HepG2 (cell line): ENCODE data around the gene CCDC17. TPM values are rescaled to one million over a fixed set of nuclear protein-coding genes. Genes with fewer than 3 reads are reported as not detected.

Experiments used
- ATAC-seq: fragments of 200-7000 bp; cut with Tn5 transposase; 3 replicates; pipeline ENCODE4 v1.9.1; 2020; ENCODE audit warnings: mild to moderate bottlenecking, moderate library complexity
- BruUV-seq: library from RNA; stranded (reverse); fragments of 400-500 nt; replicated peaks from 2 replicates; lab custom pipeline; 2021; lab: Mats Ljungman, UMichigan
- CTCF ChIA-PET: fragments of 300-600 bp; formaldehyde crosslinking; extraction: SDS; loops from one replicate; lab custom pipeline; 2021; ENCODE audit warnings: low total read pairs, inconsistent platforms, low intra/inter-chr PET ratio; lab: Yijun Ruan, JAX
- POLR2A ChIA-PET: fragments of 350-600 bp; sonication (Branson Sonifier 250); formaldehyde crosslinking; loops from one replicate; lab custom pipeline; 2020; ENCODE audit warnings: antibody characterized with exemption, inconsistent platforms; lab: Yijun Ruan, JAX
- DNase-seq: peaks from one replicate; pipeline ENCODE4 v3.0.0-alpha.2; 2015; ENCODE audit warnings: low spot score
- FAIRE-seq: peaks from 3 replicates; lab custom pipeline; 2011; peaks lifted over from hg19 to GRCh38; lab: Jason Lieb, UNC
- H2AFZ ChIP-seq: one replicate; pipeline ENCODE4 v1.6.1; 2011; ENCODE audit warnings: low read length, inconsistent platforms
- H3K27ac ChIP-seq: fragments of 300-600 bp; 3 replicates; pipeline ENCODE4 v1.8.0; 2011; ENCODE audit warnings: mixed run types, mild to moderate bottlenecking, mixed read lengths, low read length, inconsistent platforms; ENCODE audit not compliant: insufficient read depth; ENCODE audit errors: extremely low read length
- H3K27me3 ChIP-seq, 2 experiments: fragments of 200-600 bp in 1 of 2; 2 replicates in 1 of 2; 3 replicates in 1 of 2; pipeline versions ENCODE4 v1.6.0 to v1.8.0; 2011; ENCODE audit warnings: low read length in 2 of 2, mild to moderate bottlenecking in 2 of 2, moderate library complexity in 2 of 2, inconsistent platforms in 1 of 2; ENCODE audit not compliant: insufficient read depth in 2 of 2, control insufficient read depth in 1 of 2
- H3K36me3 ChIP-seq, 2 experiments: fragments of 200-600 bp in 1 of 2; replicated peaks in 1 of 2; 2 replicates in 1 of 2; 3 replicates in 1 of 2; pipeline versions ENCODE4 v1.5.1 to v1.8.0; 2011; ENCODE audit warnings: low read length in 2 of 2, inconsistent platforms in 1 of 2; ENCODE audit not compliant: insufficient read depth in 2 of 2, control insufficient read depth in 1 of 2
- H3K4me1 ChIP-seq: 2 replicates; pipeline ENCODE4 v1.5.1; 2012; ENCODE audit warnings: low read length, inconsistent platforms; ENCODE audit not compliant: insufficient read depth
- H3K4me2 ChIP-seq: 2 replicates; pipeline ENCODE4 v1.6.0; 2011; ENCODE audit warnings: low read depth, low read length, inconsistent platforms
- H3K4me3 ChIP-seq, 3 experiments: fragments of 200-600 bp in 1 of 3; sonication (generic), shearing (Covaris generic) in 1 of 3; replicated peaks in 1 of 3; 2 replicates each; pipeline ENCODE4 v1.5.1; 2011 to 2016; ENCODE audit warnings: low read length in 3 of 3, inconsistent platforms in 2 of 3, low read depth in 2 of 3, mild to moderate bottlenecking in 2 of 3, control low read depth in 1 of 3, mixed read lengths in 1 of 3; ENCODE audit not compliant: insufficient read depth in 1 of 3
- H3K79me2 ChIP-seq: one replicate; pipeline ENCODE4 v1.6.1; 2011; ENCODE audit warnings: low read length, inconsistent platforms; ENCODE audit not compliant: insufficient read depth
- H3K9ac ChIP-seq: 2 replicates; pipeline ENCODE4 v1.6.0; 2011; ENCODE audit warnings: mild to moderate bottlenecking, low read depth, low read length, inconsistent platforms; ENCODE audit not compliant: insufficient read depth
- H3K9me3 ChIP-seq: 2 replicates; pipeline ENCODE4 v1.5.1; 2012; ENCODE audit warnings: mild to moderate bottlenecking, low read length
- H4K20me1 ChIP-seq: 2 replicates; pipeline ENCODE4 v1.6.0; 2011; ENCODE audit warnings: inconsistent platforms, mild to moderate bottlenecking, low read length, moderate library complexity; ENCODE audit not compliant: insufficient read depth
- GABPA ChIP-seq, 2 experiments: IDR thresholded peaks; 2 replicates each; pipeline ENCODE4 v1.6.1; 2011 to 2016; ENCODE audit warnings: low read depth in 2 of 2, low read length in 1 of 2, missing biosample characterization in 1 of 2, missing genetic modification characterization in 1 of 2
- HMG20B ChIP-seq: conservative IDR thresholded peaks from 2 replicates; pipeline ENCODE4 v1.6.1; 2016; ENCODE audit warnings: missing genetic modification reagents, missing compliant biosample characterization
- KLF11 ChIP-seq: IDR thresholded peaks from 2 replicates; pipeline ENCODE4 v1.6.1; 2016; ENCODE audit warnings: missing compliant biosample characterization
- KLF13 ChIP-seq: sonication (generic); formaldehyde crosslinking; IDR thresholded peaks from 2 replicates; pipeline ENCODE4 v1.4.0; 2020; ENCODE audit warnings: mild to moderate bottlenecking, missing genetic modification reagents
- PPARG ChIP-seq: conservative IDR thresholded peaks from 2 replicates; pipeline ENCODE4 v1.6.1; 2016; ENCODE audit warnings: missing biosample characterization, missing genetic modification reagents
- SALL2 ChIP-seq: sonication (generic); formaldehyde crosslinking; IDR thresholded peaks from 2 replicates; pipeline ENCODE4 v1.8.1; 2023; ENCODE audit warnings: mild to moderate bottlenecking, missing genetic modification reagents, inconsistent platforms
- YEATS2 ChIP-seq: sonication (generic); formaldehyde crosslinking; IDR thresholded peaks from 2 replicates; pipeline ENCODE4 v1.4.0; 2020; ENCODE audit warnings: missing genetic modification reagents, borderline replicate concordance
- ZBTB26 ChIP-seq: IDR thresholded peaks from 2 replicates; pipeline ENCODE4 v1.6.1; 2016; ENCODE audit warnings: missing compliant biosample characterization, missing genetic modification reagents, borderline replicate concordance
- ZBTB38 ChIP-seq: sonication (generic); formaldehyde crosslinking; IDR thresholded peaks from 2 replicates; pipeline ENCODE4 v1.5.1; 2020; ENCODE audit warnings: mild to moderate bottlenecking, missing genetic modification reagents
- ZFP36L2 ChIP-seq: sonication (generic); formaldehyde crosslinking; IDR thresholded peaks from 2 replicates; pipeline ENCODE4 v1.4.0; 2020; ENCODE audit warnings: missing genetic modification reagents
- ZNF12 ChIP-seq: sonication (generic); formaldehyde crosslinking; IDR thresholded peaks from 2 replicates; pipeline ENCODE4 v1.5.0; 2020; ENCODE audit warnings: missing genetic modification reagents
- ZNF232 ChIP-seq: sonication (generic); formaldehyde crosslinking; IDR thresholded peaks from 2 replicates; pipeline ENCODE4 v1.4.0; 2020; ENCODE audit warnings: missing genetic modification reagents, borderline replicate concordance
- ZNF451 ChIP-seq: sonication (generic); formaldehyde crosslinking; IDR thresholded peaks from 2 replicates; pipeline ENCODE4 v1.5.0; 2020; ENCODE audit warnings: mild to moderate bottlenecking, missing genetic modification reagents
- WGBS: methylation state at CpG from one replicate; pipeline ENCODE4 v1.1.6; 2017; ENCODE audit warnings: low lambda C conversion rate; 5-methylcytosine and 5-hydroxymethylcytosine counted together
- in situ Hi-C: cut with HindIII; loops from 2 replicates; pipeline ENCODE4 v1.10.0; 2017; ENCODE audit warnings: low pct_unique_long_range_greater_than_20kb; ENCODE audit not compliant: extremely low pct_ligation_motif_present
- intact Hi-C: fragments of 100-400 bp; cut with micrococcal nuclease; formaldehyde crosslinking; loops from one replicate; pipeline ENCODE4 v1.10.0; 2022; ENCODE audit not compliant: unreplicated experiment
- polyA plus RNA-seq, 8 experiments: library from polyadenylated mRNA; depleted of rRNA in 3 of 8; stranded (reverse) in 7 of 8; unstranded in 1 of 8; fragments of >200 nt; fragmentation: Illumina TruSeq in 4 of 8; extraction: Trizol in 4 of 8; gene quantifications; 2 replicates each; pipeline versions ENCODE4 v1.2.1 to v1.2.3, GENCODE V29; 2011 to 2016; ENCODE audit warnings: low read depth in 4 of 8, missing spikeins in 1 of 8, mixed read lengths in 1 of 8; ENCODE audit not compliant: insufficient read depth in 1 of 8
- total RNA-seq, 5 experiments: library from RNA; depleted of rRNA; stranded (reverse); fragments of >200 nt; fragmentation: Illumina TruSeq; extraction: Trizol; gene quantifications; 2 replicates each; pipeline ENCODE4 v1.2.3, GENCODE V29; 2016; ENCODE audit warnings: low read depth in 1 of 5
- TF ChIP-seq, protein P1 (sequence below): sonication (generic); formaldehyde crosslinking; conservative IDR thresholded peaks from 2 replicates; pipeline ENCODE4 v1.4.0; 2020; ENCODE audit warnings: missing genetic modification reagents

The CCDC17 gene
- total and polyA plus RNA-seq, 2 of the 13 experiments (the other 11 are each of a cell fraction or from before 2014, with no cell fraction given) = 1.5 to 3.3 TPM

DNA sequence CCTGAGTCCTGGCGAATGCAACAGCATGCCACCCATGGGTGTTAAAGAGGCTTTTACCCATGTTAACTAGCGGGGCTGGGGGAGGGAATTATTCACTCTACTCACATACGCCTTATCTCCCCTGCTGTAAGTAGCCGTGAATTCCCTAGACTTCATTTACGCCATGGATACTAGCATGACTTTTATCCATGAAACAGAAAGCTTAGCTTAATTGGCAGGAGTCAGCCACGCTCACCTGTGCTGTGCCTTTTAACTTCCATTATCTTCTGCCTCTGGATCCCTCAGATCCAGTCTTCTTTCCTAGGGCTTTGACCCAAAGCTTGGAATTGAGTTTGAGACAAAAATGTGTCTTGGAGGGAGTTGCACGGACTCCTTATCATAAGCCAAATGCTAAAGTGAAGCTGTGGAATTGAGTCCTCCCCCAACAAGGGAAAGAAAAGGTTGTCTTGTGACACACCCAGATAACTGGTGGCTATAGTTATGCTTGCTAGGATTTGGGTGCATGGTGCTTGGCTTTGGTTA lies 49.7 kb downstream of the CCDC17 start:
- BruUV-seq = no TSS peak
- H2AFZ ChIP-seq = no peak overlapping the region
- in situ Hi-C loops (no loop called here), intact Hi-C loops (loop anchor here (5.0 kb wide), 1 partner anchor 217 kb away; no protein-coding TSS in a partner anchor)
- no peak overlapping the region for H3K4me2 ChIP-seq
- no peak for TF ChIP-seq GABPA (IDR thresholded peaks at IDR 0.05; ENCODE audit: low read depth, low read length)
- TF ChIP-seq GABPA (CRISPR knock-in tag; IDR thresholded peaks at IDR 0.05; ENCODE audit: low read depth) = no peak
- no peak for TF ChIP-seq PPARG (CRISPR knock-in tag)
- TF ChIP-seq KLF13 (CRISPR knock-in tag) = no peak
- no peak for TF ChIP-seq ZNF232 (CRISPR knock-in tag)
- TF ChIP-seq ZFP36L2 (CRISPR knock-in tag) = no peak
- no peak for TF ChIP-seq YEATS2 (CRISPR knock-in tag)
- no peak for TF ChIP-seq SALL2
- no peak for TF ChIP-seq ZNF12
- TF ChIP-seq, protein P1, sequence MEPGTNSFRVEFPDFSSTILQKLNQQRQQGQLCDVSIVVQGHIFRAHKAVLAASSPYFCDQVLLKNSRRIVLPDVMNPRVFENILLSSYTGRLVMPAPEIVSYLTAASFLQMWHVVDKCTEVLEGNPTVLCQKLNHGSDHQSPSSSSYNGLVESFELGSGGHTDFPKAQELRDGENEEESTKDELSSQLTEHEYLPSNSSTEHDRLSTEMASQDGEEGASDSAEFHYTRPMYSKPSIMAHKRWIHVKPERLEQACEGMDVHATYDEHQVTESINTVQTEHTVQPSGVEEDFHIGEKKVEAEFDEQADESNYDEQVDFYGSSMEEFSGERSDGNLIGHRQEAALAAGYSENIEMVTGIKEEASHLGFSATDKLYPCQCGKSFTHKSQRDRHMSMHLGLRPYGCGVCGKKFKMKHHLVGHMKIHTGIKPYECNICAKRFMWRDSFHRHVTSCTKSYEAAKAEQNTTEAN (CRISPR knock-in tag) = no peak
- TF ChIP-seq KLF11 (CRISPR knock-in tag) = no peak
- no peak for TF ChIP-seq HMG20B (CRISPR knock-in tag)
- no peak for TF ChIP-seq ZNF451
- no peak for TF ChIP-seq ZBTB38 (CRISPR knock-in tag)
- TF ChIP-seq ZBTB26 (CRISPR knock-in tag) = no peak
- DNase-seq (no peak), ATAC-seq (no peak), FAIRE-seq (no peak)
- H3K36me3 ChIP-seq = peaks cover 2 to 8% of the 10 kb centered on the region in 2 experiments
- H3K4me3 ChIP-seq = no peak overlapping the region
- no peaks in the 10 kb centered on the region for H3K79me2 ChIP-seq
- no peaks in the 10 kb centered on the region for H3K9me3 ChIP-seq
- no peaks in the 10 kb centered on the region for H3K27me3 ChIP-seq
- ChIA-PET CTCF (no interaction called here), POLR2A (interaction anchor here (1.4 kb wide), 1 partner anchor 9 kb away, joined by 4 read pairs; no protein-coding TSS in a partner anchor)
- H4K20me1 ChIP-seq = 0 out of 2 replicates have a peak, but pooled peaks cover 6% of the 10 kb centered on the region
- WGBS = 96% methylated on average over 7 of the region's 7 CpGs
- H3K4me1 ChIP-seq = no peaks in the 10 kb centered on the region
- no peak overlapping the region for H3K9ac ChIP-seq
- no peak overlapping the region for H3K27ac ChIP-seq
